ENCODE measurements around the gene CEP57L1. TPM values are rescaled to one million over a fixed set of nuclear protein-coding genes. Genes with fewer than 3 reads are reported as not detected.

CEP57L1 gene
- total and polyA plus RNA-seq, 7 donors = 5.1 to 20.7 (median 6.4) TPM

- H3K36me3 ChIP-seq (ENCODE audit: insufficient read depth in 1 of 2, low read depth in 1 of 2) = no peaks in the 10 kb centered on the region
- intact Hi-C loops (cut with DNase I) = loop anchor here (5.0 to 10.0 kb wide), 6 partner anchors 62 to 527 kb away; no protein-coding TSS in a partner anchor
- 71 to 80% (median 74%) methylated on average over 2 of the region's 2 CpGs for whole genome bisulfite sequencing, 3 donors
- H3K27ac ChIP-seq = peak overlapping the region; percentile 98
- ATAC-seq (no peak), DNase-seq (no peak)
- no peaks in the 10 kb centered on the region for H3K9me3 ChIP-seq
- TF ChIP-seq CTCF (IDR thresholded peaks at IDR 0.05) = no peak
- peaks cover 86% of the 10 kb centered on the region for H3K4me1 ChIP-seq
- H3K27me3 ChIP-seq (ENCODE audit: insufficient read depth in 3 of 3, low read length in 2 of 3) = no peaks in the 10 kb centered on the region
- no peak overlapping the region for H3K4me3 ChIP-seq
Observed at GRCh38 chr6:109069746-109070145, 25.6 kb upstream of the CEP57L1 start.

GRCh38 chr6:109071125-109071917 is 24.0 kb upstream of the CEP57L1 start:
- intact Hi-C loops (cut with DNase I) = loop anchor here (5.0 to 10.0 kb wide), 6 partner anchors 64 to 529 kb away; no protein-coding TSS in a partner anchor
- DNase-seq (no peak), ATAC-seq (no peak)
- no peaks in the 10 kb centered on the region for H3K36me3 ChIP-seq (ENCODE audit: insufficient read depth in 1 of 2, low read depth in 1 of 2)
- no peaks in the 10 kb centered on the region for H3K27me3 ChIP-seq (ENCODE audit: insufficient read depth in 3 of 3, low read length in 2 of 3)
- no peak overlapping the region for H3K4me3 ChIP-seq
- H3K4me1 ChIP-seq = peaks cover 82% of the 10 kb centered on the region
- peak overlapping the region; percentile 98 for H3K27ac ChIP-seq
- 32 to 51% (median 35%) methylated on average over 7 of the region's 7 CpGs for WGBS, 3 donors
- no peaks in the 10 kb centered on the region for H3K9me3 ChIP-seq
- no peak for TF ChIP-seq CTCF (IDR thresholded peaks at IDR 0.05)

- intact Hi-C loops (cut with DNase I) = loop anchor here (2.0 to 10.0 kb wide), 7 partner anchors 66 to 531 kb away; no protein-coding TSS in a partner anchor
- 26 to 36% (median 28%) methylated on average over 7 of the region's 7 CpGs for WGBS, 3 donors
- ATAC-seq (peak; percentile 48 to 69 (median 64)), DNase-seq (no peak)
- Histone ChIP-seq H3K27ac (peak overlapping the region; percentile 98), H3K27me3 (ENCODE audit: insufficient read depth in 3 of 3, low read length in 2 of 3) (no peaks in the 10 kb centered on the region), H3K9me3 (no peaks in the 10 kb centered on the region), H3K4me1 (peaks cover 85% of the 10 kb centered on the region), H3K36me3 (ENCODE audit: insufficient read depth in 1 of 2, low read depth in 1 of 2) (no peaks in the 10 kb centered on the region), H3K4me3 (peak overlapping the region; percentile 15)
- TF ChIP-seq CTCF (IDR thresholded peaks at IDR 0.05) = peak; percentile 70
Observed at GRCh38 chr6:109073344-109074132, 21.8 kb upstream of the CEP57L1 start.

- H3K4me3 ChIP-seq = peak overlapping the region; percentile 15
- H3K9me3 ChIP-seq = no peaks in the 10 kb centered on the region
- no peaks in the 10 kb centered on the region for H3K27me3 ChIP-seq (ENCODE audit: insufficient read depth in 3 of 3, low read length in 2 of 3)
- no peak for TF ChIP-seq CTCF (IDR thresholded peaks at IDR 0.05)
- no peak for DNase-seq
- intact Hi-C loops (cut with DNase I) = loop anchor here (5.0 to 10.0 kb wide), 6 partner anchors 67 to 532 kb away; no protein-coding TSS in a partner anchor
- H3K27ac ChIP-seq = peak overlapping the region; percentile 98
- ATAC-seq = no peak
- no peaks in the 10 kb centered on the region for H3K36me3 ChIP-seq (ENCODE audit: insufficient read depth in 1 of 2, low read depth in 1 of 2)
- H3K4me1 ChIP-seq = peaks cover 84% of the 10 kb centered on the region
Observed at GRCh38 chr6:109074133-109074415, 21.2 kb upstream of the CEP57L1 start.

Measured in psoas muscle (tissue), 8 donors.